Measurements from ENCODE around the gene PRUNE2. TPM values are rescaled to one million over a fixed set of nuclear protein-coding genes. Genes with fewer than 3 reads are reported as not detected.

The PRUNE2 gene
- total and polyA plus RNA-seq, 2 of the 8 experiments (the other 6 are each of a cell fraction or from before 2014, with no cell fraction given), result 5.5 to 13.3 TPM

DNA sequence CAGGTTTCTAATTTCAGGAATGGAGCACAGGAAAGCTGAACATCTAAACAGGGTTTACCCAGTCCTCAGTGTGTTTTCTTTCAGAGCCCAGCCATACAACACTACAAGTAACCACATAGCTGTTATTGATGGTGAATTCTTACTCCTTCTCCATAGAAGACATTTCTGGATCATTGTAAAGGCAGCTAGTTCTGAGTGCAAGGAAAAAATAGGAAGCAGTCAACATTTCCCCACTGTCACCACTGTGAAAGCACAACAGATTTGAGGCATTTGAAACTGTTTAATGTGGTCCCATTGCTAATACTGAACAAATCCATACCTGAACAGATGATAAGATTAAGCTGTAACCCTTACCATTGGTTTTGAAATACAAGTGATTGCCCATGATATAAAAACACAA is 286.7 kb downstream of the PRUNE2 start:
- no peaks in the 10 kb centered on the region for H3K27me3 ChIP-seq (replicated peaks in 1 of 4; ENCODE audit: control insufficient read depth in 3 of 4, extremely low read depth in 1 of 4, insufficient read depth in 3 of 4, low read length in 3 of 4)
- DNase-seq (ENCODE audit: low read depth in 1 of 2, low spot score in 2 of 2), result no peak
- no peak overlapping the region for H3K18ac ChIP-seq (ENCODE audit: extremely low read depth, low read length)
- TF ChIP-seq FOSL1 (IDR thresholded peaks at IDR 0.05; ENCODE audit: insufficient read depth, low read depth, low read length), result no peak
- no peak for TF ChIP-seq POLR2A (IDR thresholded peaks at IDR 0.05; ENCODE audit: control extremely low read depth in 1 of 2, low read depth in 2 of 2, low read length in 2 of 2)
- no peak for TF ChIP-seq PHF8 (conservative IDR thresholded peaks at IDR 0.05; ENCODE audit: low read depth, low read length)
- TF ChIP-seq SP4 (IDR thresholded peaks at IDR 0.05; ENCODE audit: low read length), result no peak
- TF ChIP-seq BRCA1 (IDR thresholded peaks at IDR 0.05; ENCODE audit: low read depth, low read length), result no peak
- TF ChIP-seq TAF7 (optimal IDR thresholded peaks at IDR 0.05; ENCODE audit: borderline replicate concordance, low read depth, low read length), result no peak
- no peak for TF ChIP-seq SP2 (IDR thresholded peaks at IDR 0.05; ENCODE audit: low read length)
- TF ChIP-seq RBBP5 (IDR thresholded peaks at IDR 0.05; ENCODE audit: borderline replicate concordance, low read depth, low read length), result no peak
- TF ChIP-seq, protein P1, sequence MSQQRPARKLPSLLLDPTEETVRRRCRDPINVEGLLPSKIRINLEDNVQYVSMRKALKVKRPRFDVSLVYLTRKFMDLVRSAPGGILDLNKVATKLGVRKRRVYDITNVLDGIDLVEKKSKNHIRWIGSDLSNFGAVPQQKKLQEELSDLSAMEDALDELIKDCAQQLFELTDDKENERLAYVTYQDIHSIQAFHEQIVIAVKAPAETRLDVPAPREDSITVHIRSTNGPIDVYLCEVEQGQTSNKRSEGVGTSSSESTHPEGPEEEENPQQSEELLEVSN (IDR thresholded peaks at IDR 0.05), result no peak
- no peak for TF ChIP-seq CHD2 (IDR thresholded peaks at IDR 0.05; ENCODE audit: low read length)
- TF ChIP-seq GTF2F1 (IDR thresholded peaks at IDR 0.05; ENCODE audit: borderline replicate concordance, low read depth, low read length), result no peak
- no peak for TF ChIP-seq POLR2AphosphoS5 (IDR thresholded peaks at IDR 0.05; ENCODE audit: low read depth, low read length)
- TF ChIP-seq, protein P2, sequence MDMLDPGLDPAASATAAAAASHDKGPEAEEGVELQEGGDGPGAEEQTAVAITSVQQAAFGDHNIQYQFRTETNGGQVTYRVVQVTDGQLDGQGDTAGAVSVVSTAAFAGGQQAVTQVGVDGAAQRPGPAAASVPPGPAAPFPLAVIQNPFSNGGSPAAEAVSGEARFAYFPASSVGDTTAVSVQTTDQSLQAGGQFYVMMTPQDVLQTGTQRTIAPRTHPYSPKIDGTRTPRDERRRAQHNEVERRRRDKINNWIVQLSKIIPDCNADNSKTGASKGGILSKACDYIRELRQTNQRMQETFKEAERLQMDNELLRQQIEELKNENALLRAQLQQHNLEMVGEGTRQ (IDR thresholded peaks at IDR 0.05; ENCODE audit: low read length), result no peak
- no peak for TF ChIP-seq TEAD4 (IDR thresholded peaks at IDR 0.05; ENCODE audit: low read depth, low read length)
- TF ChIP-seq EGR1 (IDR thresholded peaks at IDR 0.05; ENCODE audit: borderline replicate concordance, low read depth, low read length), result no peak

More for the DNA sequence above, 286.7 kb downstream of the PRUNE2 start:
- Histone ChIP-seq H2AK5ac (ENCODE audit: low read depth, low read length) (no peak overlapping the region), H4K20me1 (replicated peaks in 1 of 2; ENCODE audit: control insufficient read depth in 1 of 2, insufficient read depth in 2 of 2, low read length in 2 of 2) (no peaks in the 10 kb centered on the region), H4K91ac (replicated peaks; ENCODE audit: insufficient read length, low read length) (no peak overlapping the region), H3K14ac (ENCODE audit: insufficient read length) (no peak overlapping the region), H2AFZ (ENCODE audit: low read length) (no peak overlapping the region), H2BK20ac (ENCODE audit: low read length) (no peak overlapping the region), H2BK5ac (ENCODE audit: low read depth, low read length) (no peak overlapping the region), H3K9ac (replicated peaks in 1 of 4; ENCODE audit: extremely low read depth in 1 of 4, low read depth in 3 of 4, low read length in 3 of 4) (no peak overlapping the region), H2BK15ac (ENCODE audit: low read length) (no peak overlapping the region), H3K79me2 (ENCODE audit: control insufficient read depth in 1 of 2, insufficient read depth in 2 of 2, low read length in 2 of 2) (no peaks in the 10 kb centered on the region), H3K23me2 (ENCODE audit: low read depth, low read length) (no peaks in the 10 kb centered on the region), H2BK12ac (ENCODE audit: low read depth, low read length) (no peak overlapping the region), H3K9me3 (ENCODE audit: insufficient read depth in 2 of 2, low read depth in 1 of 2, low read length in 1 of 2) (no peaks in the 10 kb centered on the region), H4K5ac (ENCODE audit: insufficient read length, low read depth, low read length) (no peak overlapping the region), H3K4me3 (ENCODE audit: extremely low read depth in 1 of 4, insufficient read depth in 2 of 4, low read depth in 3 of 4, low read length in 4 of 4) (no peak overlapping the region), H3K4me2 (ENCODE audit: insufficient read depth in 1 of 2, low read depth in 2 of 2, low read length in 2 of 2) (no peak overlapping the region), H3K79me1 (ENCODE audit: low read depth, low read length) (no peaks in the 10 kb centered on the region), H3K36me3 (ENCODE audit: control insufficient read depth in 2 of 4, insufficient read depth in 4 of 4, low read length in 3 of 4) (no peaks in the 10 kb centered on the region; a peak in 1 of 8 replicates), H4K8ac (ENCODE audit: extremely low read depth, insufficient read depth, low read length) (no peak overlapping the region), H3K4me1 (replicated peaks in 1 of 4; ENCODE audit: control insufficient read depth in 3 of 4, insufficient read depth in 4 of 4, low read length in 3 of 4) (peaks cover 0 to under 1% (median 0%) of the 10 kb centered on the region in 4 experiments; a peak in 1 of 7 replicates), H2BK120ac (replicated peaks; ENCODE audit: low read depth, low read length) (no peak overlapping the region), H3K27ac (ENCODE audit: low read depth, low read length) (no peak overlapping the region), H3K4ac (replicated peaks; ENCODE audit: insufficient read length, low read depth, low read length) (no peak overlapping the region), H3K56ac (replicated peaks; ENCODE audit: insufficient read length, low read depth, low read length) (no peak overlapping the region), H3K23ac (ENCODE audit: insufficient read length) (no peak overlapping the region)
- no peak for FAIRE-seq
- CTCF ChIA-PET (ENCODE audit: partially characterized antibody), result interaction anchor here (0.9 to 1.3 kb wide), 4 partner anchors 11 to 338 kb away, joined by 3 to 4 read pairs (median 3); no protein-coding TSS in a partner anchor
- POLR2A ChIA-PET (ENCODE audit: partially characterized antibody), result no interaction called here

Data from H1 (cell line).